GM12872 (cell line): ENCODE measurements around the gene PNPLA3.

ENCODE experiments used
- TF ChIP-seq, protein P1 (sequence below): IDR thresholded peaks from 3 replicates; pipeline ENCODE4 v1.5.1; 2011; ENCODE audit warnings: low read depth, mild to moderate bottlenecking, low read length, moderate library complexity; ENCODE audit not compliant: insufficient read depth

The PNPLA3 gene

DNA sequence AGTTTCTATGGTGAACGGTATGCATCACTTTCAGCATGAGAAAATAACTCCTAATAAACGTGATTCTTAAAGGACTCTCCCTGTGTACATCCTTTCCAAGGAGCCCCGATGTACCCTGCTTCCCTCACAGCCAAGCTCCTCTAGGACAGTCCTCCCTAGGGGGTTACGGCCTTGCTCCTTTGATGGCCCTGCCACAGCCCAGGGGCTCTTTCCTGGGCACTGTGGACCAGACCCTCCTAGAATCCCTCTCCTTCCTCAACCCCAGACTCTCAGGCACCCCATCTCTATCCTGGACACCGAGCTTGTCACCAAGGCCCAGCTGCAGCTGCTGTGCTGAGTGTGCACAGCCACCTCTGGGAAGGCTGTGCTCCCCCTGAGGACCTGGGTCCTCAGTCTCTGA is 27.8 kb downstream of the PNPLA3 start:
- TF ChIP-seq, protein P1, sequence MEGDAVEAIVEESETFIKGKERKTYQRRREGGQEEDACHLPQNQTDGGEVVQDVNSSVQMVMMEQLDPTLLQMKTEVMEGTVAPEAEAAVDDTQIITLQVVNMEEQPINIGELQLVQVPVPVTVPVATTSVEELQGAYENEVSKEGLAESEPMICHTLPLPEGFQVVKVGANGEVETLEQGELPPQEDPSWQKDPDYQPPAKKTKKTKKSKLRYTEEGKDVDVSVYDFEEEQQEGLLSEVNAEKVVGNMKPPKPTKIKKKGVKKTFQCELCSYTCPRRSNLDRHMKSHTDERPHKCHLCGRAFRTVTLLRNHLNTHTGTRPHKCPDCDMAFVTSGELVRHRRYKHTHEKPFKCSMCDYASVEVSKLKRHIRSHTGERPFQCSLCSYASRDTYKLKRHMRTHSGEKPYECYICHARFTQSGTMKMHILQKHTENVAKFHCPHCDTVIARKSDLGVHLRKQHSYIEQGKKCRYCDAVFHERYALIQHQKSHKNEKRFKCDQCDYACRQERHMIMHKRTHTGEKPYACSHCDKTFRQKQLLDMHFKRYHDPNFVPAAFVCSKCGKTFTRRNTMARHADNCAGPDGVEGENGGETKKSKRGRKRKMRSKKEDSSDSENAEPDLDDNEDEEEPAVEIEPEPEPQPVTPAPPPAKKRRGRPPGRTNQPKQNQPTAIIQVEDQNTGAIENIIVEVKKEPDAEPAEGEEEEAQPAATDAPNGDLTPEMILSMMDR = no peak

DNA sequence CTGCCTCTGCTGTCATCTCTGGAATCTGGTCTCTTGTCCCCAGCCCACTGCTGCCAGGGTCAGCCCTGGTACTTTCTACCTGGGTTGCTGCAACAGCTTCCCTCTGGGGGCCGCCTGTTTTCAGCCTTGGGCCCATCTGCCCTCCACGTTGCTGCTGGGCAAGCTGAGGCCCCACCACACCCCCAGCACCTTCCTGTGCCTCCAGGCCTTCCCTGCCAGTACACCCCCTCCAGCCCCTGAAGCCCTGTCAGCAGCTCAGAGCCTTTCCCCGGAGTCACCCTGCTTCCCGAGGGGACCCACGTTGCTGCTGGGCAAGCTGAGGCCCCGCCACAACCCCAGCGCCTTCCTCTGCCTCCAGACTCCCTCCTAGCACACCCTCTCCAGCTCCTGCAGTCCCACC is 28.4 kb downstream of the PNPLA3 start:
- TF ChIP-seq, protein P1 = no peak

DNA sequence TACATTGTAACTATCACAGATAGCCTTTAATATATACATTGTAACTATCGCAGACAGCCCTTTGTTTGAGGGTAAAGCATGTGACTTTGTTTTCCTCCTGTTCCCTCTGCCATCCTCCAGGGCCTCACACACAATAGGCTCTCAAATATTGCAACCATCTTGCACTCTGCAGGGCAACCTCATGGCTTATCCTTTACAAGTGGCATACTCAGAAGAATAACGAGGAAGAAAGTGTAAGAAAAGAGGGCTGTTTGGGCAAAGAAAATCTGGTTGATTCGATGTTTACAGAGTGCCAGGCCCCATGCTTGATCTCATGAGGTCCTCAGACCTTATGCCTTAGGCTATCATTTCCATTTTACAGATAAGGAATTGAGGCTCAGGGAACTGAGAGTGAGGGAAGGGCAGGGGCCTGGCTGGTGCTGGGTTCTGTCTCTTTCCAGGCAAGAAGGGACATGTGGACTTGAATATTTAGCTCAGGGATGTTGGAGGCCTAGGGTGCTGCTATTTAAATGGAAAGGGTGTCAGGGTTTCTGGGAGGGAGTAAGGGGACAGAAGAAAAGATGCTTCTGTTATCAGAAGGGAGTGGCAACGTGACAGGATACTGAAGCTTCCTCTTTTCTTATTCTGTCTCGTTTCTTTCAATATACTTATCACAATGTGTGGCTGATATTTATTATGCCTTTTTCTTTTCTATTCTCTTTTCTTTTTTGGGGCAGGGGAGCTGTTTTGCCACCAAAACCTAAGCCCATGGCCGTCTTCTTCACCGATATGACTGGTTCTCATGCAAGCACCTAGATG is 30.6 kb downstream of the PNPLA3 start:
- TF ChIP-seq, protein P1 = no peak

DNA sequence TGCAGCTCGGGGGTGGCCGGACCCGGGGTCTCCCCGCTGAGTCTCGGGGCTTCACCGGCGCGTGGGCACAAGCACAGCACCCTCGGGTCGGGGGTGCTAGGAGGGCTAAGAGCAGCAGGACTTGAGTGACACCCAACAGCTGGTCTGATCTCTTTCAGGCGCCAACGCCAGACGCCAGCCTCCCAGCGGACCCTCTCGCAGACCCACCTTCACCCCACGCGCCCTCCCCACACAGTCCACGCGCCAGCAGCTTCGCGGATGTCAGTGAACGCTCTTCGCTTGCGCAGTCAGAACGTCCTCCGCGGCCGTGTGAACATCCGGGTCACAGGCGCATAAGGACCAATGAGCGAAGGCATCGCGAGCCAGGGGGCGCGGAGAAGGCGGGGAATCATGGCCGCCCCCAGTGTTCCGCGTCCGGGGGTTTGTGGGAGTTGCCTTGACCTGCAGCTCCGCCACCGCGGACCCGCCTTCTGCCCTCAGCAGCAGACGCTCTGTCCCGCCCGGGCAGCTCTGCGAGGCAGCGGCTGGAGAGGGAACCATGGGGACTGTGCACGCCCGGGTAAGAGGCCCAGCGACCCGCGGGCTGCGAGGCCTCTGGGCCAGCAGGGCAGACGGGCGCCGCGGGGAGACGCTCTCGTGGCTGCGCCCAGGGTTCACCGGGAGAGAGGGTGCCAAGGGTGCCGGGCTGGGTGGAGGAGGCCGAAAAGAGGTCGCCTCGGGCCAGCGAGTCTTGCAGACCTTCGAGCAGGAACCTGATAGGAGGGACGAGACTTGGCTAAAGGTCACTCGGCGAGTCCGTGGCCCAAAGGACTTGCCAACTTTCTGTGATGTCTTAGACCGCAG is 31.7 kb downstream of the PNPLA3 start, which contains the start of gene SAMM50:
Gene SAMM50 (plus strand): TSS at position 403 of the 843 bp plus-strand sequence. CDS start 136 bp downstream, at position 539.
- TF ChIP-seq, protein P1 = no peak

DNA sequence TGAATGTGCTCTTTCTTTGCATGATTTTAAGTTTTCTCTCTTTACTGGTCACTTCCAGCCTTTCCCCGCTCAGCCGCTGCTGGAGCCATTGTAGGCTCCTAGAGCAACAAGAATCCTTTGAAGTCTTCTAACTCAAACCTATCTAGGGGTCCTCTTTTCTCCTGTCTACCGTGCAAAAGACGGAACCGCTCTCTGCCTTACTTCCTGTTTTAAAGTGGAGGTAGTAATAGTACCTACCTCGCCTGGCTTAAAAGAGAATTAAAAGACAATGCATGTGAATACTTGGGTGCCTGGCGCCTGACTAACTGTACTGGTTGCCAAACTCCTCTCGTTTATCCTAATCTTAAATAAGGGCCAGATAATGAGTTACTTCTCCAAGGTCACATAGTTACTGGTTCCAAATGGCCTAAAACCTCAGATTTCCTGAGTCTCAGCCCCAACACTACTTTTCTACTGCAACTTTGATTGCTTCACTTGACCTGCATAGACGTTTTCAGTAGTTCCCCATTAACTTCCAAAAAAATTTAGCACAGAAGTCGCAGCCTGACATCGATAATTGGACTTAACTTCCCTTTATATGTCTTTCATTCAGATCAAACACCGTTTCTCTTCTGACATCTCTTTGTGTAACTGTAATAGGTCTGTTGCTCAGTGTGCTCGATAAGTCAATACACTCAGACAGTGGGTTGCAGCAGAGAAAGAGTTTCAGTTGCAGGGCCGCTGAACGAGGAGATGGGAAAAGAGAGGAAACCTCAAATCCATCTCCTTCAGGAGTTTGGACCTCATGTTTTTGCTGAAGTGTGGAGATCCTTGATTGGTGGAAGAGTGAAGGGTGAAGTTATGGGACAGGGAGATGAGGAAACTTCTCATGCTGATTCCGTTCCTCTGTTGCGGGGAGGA is 32.5 kb downstream of the PNPLA3 start:
- TF ChIP-seq, protein P1 = no peak

DNA sequence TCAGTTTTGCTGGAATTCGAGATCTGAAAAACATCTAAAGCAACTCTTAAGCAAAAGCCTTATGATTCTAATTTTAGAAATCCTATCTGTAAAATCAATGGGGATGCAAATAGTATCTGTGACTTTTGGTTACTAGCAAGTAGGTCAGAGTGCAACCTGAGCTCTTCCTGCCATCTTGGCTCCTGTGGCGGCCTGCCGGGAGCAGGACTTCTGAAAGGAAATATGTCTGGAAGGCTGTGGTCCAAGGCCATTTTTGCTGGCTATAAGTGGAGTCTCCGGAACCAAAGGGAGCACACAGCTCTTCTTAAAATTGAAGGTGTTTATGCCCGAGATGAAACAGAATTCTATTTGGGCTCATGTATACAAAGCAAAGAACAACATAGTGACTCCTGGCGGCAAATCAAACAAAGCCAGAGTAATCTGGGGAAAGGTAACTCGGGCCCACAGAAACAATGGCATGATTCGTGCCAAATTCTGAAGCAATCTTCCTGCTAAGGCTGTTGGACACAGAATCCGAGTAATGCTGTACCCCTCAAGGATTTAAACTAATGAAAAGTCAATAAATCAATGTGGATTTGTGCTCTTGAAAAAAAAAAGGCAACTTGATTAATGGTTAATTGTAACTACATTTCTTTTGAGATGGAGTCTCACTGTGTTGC is 33.3 kb downstream of the PNPLA3 start:
- TF ChIP-seq, protein P1 = no peak
